Measurements from ENCODE around the gene C14orf93.
A peak's percentile ranks its signal among the peaks of the same experiment; 100 is the strongest.

Gene C14orf93

DNA sequence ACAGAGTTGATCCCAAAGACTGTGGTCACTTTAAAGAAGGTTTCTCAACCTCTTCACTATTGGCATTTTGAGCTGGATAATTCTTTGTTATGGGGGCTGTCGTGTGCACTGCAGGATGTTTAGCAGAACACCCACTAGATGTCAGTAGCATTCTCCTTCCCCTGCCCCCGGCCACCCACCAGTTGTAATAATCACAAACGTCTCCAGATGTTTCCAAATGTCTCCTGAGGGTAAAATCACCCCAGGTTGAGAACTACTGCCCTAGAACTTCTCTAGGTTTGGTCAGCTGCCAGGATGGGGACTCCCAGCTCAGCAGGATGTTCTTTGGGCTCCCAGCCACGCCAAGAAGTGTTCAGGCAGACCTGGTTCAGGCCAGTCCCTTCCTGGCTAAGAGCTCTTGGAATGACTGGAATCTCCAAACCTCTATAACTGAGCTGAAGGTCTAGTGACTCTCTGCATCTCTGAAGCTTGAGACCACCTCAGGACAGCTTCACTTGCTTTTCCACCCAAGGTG is 15.1 kb downstream of the C14orf93 start:
- no peak for DNase-seq (ENCODE audit: low read depth in 2 of 2)

DNA sequence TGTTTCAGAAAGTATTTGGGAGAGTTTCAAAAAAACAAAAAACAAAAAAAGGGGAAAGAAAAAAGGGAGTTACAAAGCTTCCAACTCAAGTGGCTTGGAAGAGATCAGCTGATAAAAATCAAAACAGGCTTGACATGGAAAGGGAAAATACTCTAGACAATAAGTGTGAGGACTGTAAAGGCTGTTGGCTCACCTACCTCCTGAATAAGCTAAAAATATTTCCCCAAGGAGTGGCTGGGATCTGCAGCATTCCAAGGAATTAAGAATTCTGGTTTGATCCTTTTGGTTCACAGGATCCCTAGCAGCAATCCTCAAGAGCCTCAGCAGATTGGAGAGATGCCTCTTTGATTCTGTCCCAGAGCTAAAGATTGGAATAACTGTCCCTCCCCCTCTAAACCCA is 16.4 kb downstream of the C14orf93 start:
- no peak for DNase-seq (ENCODE audit: low read depth in 2 of 2)

DNA sequence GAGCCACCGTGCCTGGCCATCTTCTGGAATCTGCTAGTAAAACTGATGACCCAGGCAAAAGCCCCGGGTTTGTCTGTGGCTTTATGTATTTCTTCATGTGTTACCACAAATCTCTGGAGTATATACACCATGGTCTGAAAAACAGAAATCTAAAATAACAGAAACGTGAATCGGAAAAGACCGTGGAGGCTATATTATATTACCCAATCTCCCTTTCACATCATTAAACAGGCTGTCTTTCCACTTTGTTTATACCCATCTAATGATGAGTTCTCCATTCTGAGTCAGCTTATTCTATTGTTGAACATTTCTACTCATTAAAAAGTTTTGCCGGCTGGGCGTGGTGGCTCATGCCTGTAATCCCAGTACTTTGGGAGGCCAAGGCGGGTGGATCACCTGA is 18.1 kb downstream of the C14orf93 start:
- DNase-seq (ENCODE audit: low read depth in 2 of 2) = no peak

DNA sequence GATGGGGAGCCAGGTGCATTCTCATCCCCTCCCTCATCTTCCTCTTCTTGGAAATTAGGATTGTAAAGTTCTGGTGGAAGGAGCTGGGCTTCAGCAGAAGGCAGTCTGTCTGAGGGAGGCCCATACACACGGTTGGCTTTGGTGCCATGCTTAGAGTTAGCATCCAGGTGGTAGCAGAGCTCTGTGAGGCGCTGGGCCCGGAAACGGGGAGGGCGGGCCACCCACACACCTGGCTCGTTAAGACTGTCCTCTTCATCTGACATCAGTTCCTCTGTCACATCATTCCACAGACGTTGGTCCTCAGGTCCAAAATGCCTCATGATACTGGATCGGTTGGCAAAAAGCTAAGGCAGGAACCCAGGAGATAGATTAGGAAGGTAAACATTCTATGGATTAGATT is 22.7 kb downstream of the C14orf93 start:
- DNase-seq (ENCODE audit: low read depth in 2 of 2) = no peak

DNA sequence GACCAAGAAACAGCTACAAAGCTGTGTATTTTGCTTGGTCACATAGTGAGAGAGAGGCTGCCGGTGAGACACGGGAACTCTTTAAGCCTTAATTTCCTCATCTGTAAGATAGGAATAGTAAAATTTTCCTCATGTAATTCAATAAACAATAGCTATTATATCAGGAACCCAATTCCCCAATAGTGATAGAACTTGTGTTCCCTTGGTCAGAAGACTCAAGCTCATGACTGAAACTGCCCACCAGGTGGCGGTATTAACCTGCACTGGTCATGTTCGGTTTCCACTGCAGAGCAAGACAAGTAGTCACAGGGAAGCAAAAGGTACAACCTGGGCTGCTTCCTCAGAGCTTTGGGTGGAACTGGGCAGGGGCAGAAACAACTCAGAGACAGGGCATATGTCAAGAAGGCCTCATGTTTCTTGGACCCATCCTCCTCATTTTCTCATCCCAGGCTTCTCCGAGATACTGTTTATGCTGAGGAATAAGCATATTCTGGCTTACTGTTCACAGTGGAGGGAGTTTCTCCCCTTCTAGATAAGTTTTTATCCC is 23.4 kb downstream of the C14orf93 start:
- DNase-seq (ENCODE audit: low read depth in 2 of 2) = peak; percentile 76 to 86

DNA sequence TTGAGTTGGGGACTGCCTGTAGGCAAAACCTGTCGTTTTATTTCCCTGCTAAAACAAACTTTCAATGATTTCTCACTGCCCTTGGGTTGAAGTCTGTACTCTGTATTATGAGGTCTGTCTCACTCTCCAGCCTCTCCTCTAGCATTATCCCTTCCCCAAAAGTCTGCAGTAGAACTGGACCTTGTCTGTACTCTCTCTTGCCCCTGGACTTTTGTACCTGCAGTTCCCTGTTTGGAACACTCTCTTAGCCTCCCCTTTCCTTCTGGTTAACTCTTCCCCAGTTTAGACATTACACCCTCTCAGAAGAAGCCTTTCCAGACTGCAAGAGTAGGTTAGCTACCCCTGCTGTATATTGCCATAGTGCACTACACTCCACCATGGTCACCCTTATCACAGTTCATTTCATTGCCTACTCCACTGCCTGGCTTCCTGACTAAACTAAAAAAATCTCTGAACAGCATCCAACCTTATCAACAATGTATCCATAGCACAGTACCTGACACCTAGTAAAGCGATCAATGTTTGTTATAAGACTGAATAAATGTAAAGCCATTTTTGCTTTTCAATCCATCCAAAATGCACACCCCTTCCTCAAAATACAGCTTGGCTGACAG is 23.9 kb downstream of the C14orf93 start:
- DNase-seq (ENCODE audit: low read depth in 2 of 2) = no peak

DNA sequence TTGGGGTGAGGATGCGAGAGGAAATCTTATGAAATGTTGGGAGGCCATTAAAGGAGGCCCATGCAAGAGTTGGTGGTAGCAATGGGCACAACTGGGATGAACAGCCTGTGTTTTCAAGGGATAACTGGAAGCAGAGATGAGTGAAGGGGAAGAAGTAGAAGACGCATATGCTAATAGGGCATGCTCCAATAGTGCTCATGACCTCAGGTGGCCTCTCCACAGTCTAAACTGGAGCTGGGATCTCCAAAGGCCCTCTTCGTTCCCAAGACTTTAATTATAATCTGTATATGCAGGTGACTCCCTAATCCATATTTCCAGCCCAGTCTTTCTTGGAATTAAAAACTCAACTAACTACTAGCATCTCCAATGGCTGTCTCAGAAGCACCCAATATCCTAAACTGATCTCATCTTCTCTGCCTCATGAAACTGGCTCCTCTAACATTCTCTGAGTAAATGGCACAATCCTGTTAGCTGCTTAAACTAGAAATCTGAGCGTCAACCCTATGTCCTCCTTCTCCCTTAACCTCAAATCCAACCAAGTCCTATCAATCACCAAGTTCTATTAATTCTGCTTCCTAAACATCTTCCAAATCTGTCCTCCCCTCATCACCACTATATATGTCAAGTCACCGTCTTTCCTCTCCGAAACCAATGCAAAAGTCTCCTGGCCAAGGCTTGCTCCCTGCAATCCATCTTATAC is 24.8 kb downstream of the C14orf93 start:
- DNase-seq (ENCODE audit: low read depth in 2 of 2) = no peak

DNA sequence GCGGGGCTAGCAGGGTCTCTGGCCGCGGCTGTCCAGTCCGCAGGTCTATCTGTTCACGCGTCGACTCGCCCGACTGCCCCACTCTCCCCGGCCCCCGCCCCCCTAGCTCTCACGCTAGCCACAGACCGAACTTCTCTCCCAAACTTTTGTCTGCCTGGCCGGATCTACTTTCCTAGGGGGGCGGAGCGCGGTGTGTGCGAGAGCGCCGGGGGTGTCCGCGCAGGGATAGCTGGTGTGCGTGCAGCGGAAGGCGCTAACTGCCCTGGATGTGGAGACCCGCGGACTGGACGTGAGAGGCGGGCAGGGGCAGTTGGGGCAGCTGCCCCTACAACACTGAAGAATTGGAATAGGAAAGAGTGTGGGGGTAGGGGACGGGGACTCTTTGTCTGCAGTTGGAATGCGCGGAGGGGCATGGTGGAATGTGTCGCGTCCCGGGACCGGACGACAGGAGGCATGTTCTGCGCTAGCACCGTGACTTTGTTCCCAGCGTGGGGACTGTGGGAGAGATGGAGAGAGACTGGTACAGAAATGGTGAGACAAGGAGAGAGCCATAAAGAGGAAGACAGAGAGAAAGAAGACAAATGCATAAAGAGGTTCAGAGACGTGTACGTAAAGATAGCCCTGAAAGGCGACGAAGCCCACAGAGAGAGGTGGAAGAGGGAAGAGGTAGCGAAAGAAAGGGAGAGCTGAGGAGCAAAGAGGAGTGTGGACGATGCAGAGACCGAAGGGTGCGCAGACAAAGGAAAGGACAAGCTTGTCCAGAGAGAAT is 27.3 kb downstream of the C14orf93 start, which contains the start of gene AJUBA:
Gene AJUBA (minus strand): TSS at position 75 of the 769 bp plus-strand sequence. CDS start 285 bp downstream, outside the sequence.
- DNase-seq (ENCODE audit: low read depth in 2 of 2) = peak; percentile 58 to 75

DNA sequence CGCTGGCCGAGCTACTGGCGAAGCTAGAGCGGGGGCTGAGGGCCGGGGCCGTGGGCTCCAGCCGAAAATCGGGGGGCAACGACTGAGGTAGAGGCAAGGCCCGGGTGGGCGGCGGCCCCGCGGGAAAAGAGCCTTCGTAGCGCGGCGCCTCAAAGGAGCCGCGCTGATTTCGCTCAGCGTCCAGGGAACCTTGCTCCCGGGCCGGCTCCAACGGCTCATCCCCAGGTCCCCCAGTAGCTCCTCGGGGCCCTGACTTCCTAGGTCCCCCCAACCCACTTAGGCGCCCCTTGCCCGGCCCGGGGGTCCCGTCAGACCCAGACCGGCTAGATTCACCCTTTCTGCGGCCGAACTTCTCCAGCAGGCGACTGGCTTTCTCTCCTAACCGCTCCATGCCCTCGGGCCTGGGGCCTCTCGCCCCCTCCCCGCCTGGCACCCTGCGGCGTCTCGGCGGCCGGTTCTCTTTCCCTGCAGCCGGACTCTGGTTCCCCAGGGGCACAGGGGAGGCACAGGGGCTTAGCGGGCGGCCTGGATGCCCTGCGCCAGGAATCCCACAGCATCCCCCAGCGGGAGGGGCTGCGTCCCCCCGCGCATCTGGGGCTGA is 28.0 kb downstream of the C14orf93 start:
- DNase-seq (ENCODE audit: low read depth in 2 of 2) = no peak

DNA sequence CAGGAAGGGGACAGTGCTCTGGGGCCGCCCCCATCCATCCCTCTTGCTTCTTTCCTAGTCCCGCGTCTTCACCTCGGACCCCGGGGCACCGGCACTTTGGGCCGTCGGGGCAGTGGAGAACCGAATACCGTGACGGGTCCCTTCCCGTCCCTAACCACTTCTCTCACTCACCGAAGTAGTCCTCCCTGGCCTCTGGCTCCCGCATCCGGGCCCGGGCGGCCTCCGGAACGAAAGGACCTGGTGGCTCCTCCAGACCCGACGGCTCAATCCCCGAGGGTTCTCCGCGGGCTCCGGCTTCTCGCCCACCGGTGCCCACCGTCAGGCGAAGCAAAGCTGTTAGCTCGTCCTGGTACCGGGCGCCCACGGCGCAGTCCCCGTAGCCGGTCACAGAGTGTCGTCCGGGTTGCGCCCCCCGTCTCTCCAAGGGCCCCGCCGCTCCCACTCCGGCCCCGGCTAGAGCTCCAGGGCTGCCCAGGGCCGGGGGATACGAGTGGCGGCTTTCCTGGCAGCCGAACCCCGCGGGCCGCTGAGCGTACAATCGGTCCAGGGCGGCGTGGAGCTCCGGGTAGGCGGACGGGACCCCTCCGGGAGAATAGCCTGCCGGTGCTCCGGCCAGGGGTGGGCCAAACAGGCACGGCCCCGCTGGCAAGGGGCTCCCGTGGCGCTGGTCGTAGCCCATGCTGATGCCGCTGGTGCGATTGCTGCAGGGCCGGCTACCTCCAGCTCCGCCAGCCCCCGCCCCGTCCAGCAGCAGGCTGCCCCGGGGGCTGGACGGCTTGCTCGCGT is 28.7 kb downstream of the C14orf93 start:
- DNase-seq (ENCODE audit: low read depth in 2 of 2) = no peak

DNA sequence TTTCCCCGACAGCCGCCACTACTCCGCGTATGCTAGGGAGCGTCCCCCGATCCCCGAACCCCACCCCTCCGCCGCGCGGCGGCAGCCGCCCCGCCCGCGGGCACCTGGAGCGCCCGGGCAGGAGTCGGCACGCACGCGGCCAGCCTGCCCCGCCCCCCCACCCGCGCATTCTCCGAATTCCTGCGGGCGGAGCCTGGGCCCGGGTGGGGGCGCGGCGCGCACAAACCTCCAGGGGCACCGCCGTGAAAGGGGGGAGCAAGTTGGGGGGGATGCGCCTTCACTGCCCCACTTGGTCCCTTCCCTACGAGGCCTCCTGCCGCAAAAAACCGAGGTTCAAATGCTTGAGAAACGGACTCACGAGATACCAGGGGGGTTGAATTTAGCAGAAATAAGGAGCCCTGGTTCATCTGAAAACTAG is 29.3 kb downstream of the C14orf93 start:
- peak in 1 of 2 donors; percentile 14 for DNase-seq (ENCODE audit: low read depth in 2 of 2)

DNA sequence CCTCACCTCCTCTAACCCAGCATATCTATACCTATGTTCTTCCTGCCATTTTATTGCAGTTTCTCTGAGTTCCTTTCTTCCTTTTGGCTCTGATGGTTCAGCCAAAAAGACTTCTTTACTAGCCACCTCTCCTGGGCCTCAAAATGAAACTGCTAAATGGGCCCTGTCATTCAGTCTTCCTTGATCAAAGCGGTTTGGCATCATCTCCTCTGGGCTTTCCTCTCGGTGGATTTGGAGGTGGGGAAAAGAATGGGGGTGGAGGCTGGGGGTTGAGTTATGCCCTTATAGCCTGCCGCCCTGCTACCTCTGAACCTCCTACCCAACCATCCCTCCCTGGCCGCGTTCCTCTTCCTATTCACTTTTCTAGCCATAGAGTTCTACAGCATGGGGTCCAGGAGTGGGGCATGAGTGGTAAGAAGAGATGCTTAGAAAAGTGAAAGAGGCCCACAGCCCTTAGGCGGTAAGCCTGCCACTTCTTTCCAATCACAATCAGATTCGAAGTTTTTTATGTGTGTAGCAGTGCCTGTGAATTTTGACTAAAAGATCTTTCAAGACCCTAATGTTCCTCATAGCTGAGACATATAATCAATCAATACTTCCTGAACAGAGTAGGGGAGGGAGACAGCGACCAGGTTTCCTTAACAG is 30.1 kb downstream of the C14orf93 start:
- no peak for DNase-seq (ENCODE audit: low read depth in 2 of 2)

DNA sequence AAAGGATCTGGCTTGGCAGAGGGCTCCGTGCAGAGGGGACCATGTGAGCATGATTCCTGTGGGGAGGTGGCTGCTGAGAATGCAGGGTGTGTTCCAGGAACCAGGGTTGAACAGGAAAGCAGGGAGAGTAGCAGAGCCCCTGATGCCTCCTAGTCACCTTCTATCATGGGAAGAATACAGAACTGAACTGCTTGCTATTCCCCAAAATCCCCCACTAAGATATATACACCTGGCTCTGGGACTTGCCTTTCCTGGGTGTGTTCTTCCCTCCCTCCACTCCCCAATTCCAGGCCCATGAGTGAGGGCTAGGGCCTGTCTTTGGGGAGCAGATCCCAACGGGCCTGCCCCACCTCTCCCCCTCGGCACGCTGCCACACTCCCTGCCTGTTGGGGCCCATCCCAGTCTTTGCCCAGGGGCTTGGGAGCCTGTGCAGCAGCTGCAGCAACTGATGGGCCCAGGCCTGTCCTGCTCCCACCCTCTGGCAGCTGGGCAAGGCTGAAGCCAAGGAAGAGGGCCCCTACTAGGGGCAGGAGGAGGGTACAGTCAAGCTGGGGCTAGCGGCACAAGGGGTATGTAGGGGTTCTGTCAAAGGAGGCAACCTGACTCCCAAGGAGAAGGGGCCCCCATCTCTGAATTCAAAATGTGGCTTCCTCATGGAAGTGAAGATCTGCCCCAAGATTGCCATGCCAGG is 30.8 kb downstream of the C14orf93 start:
- no peak for DNase-seq (ENCODE audit: low read depth in 2 of 2)

DNA sequence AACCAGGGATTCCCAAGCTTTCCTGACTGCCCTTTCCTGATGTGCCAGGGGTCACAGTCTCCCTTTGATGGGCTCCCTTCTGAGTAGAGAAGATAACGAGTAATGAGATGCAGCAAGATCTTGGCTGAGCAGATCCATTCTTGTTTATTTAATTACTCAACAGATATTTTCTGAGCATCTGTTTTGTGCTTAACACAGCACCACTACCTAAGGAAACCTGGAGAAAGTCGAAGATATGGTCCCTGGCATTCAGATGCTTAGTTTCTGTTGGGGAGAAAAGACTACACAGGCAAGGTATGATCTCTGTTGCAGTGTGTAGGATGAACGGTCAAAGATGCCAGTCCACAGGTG is 31.5 kb downstream of the C14orf93 start:
- no peak for DNase-seq (ENCODE audit: low read depth in 2 of 2)

DNA sequence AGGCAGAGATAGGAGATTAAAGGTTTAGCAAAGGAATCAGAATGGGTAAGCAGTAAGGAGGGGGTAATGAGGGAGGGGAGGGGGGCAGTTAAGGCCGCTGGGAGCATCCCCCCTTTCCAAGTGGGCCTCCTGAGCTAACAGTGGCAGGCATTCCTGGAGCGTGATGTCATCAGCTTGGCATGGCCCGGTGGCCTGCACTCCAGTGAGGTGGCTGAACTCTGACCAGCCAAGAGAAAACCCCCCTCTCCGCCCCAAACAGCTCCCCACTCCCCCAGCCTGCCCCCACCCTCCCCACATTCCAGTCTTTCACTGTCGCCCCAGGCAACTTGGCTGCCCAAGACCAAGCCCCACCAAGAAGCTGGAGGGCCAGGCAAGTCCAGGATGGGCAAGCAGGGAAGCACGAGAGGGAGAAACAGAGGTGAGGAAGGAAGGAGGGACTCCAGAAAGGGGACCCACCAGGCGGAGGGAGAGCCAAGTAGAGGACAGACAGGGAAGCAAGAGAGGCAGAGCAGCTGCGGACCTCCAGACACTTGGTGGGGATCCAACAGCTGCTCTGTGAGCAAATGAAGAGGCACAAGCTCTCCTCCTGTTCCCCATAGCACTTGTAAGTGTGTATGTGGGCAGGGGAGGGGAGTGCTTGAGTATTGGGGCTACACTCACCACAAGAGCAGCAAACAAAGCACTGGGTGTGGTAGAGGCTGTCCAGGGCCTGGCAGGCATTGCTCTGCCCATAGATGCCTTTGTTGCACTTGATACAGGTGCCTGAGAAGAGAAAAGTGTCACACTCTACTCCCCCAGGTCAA is 32.1 kb downstream of the C14orf93 start:
- DNase-seq (ENCODE audit: low read depth in 2 of 2) = no peak

DNA sequence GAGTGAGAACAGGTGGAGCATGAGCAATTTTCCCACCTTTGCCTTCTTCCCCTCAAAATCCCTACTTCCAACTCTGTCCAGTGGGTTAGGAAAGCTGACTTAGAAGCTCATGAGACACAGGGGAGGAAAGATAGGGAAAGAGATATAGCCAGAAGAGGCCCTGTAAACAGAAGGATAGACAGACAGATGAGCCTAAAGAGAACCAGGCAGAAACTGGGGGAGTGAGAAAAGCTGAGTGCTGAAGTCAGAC is 32.6 kb downstream of the C14orf93 start:
- no peak for DNase-seq (ENCODE audit: low read depth in 2 of 2)

DNA sequence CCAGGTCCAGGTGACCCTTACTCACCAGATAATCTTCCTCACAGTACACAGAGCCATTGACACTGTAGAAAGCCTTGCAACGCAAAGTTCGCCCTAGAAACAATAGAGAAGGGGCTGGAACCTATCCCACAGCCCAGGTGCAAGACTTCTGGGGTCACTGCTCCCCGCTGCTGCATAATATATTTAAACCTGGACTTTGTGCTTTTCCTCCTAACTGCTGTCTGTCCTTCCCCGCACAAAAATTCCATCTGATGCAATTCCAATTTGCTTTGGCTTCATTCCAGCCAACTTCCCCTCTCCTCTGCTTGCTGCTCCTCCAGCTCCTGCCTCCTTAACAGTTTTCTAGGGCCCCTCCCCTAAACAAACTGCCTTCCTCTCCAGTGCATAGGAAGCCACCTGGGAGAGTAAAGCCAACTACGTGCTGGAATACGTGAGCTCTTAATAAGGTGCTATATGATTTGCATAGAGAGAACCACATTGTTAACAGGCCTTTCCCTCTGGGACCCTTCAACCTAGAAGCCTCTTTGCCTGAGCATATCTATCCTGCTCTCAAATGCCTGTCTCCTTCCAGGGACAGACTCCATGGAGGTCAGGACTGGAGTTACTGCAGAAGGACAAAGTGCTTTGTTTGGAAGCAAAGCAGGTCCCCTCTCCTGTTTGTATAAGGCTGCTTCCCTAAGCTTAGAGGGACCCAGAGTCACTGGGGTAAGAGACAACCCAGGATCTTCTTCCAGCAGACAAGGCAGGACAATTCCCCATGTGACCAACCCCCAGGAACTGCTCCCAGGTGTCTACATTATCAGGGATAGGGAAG is 33.1 kb downstream of the C14orf93 start:
- DNase-seq (ENCODE audit: low read depth in 2 of 2) = no peak

DNA sequence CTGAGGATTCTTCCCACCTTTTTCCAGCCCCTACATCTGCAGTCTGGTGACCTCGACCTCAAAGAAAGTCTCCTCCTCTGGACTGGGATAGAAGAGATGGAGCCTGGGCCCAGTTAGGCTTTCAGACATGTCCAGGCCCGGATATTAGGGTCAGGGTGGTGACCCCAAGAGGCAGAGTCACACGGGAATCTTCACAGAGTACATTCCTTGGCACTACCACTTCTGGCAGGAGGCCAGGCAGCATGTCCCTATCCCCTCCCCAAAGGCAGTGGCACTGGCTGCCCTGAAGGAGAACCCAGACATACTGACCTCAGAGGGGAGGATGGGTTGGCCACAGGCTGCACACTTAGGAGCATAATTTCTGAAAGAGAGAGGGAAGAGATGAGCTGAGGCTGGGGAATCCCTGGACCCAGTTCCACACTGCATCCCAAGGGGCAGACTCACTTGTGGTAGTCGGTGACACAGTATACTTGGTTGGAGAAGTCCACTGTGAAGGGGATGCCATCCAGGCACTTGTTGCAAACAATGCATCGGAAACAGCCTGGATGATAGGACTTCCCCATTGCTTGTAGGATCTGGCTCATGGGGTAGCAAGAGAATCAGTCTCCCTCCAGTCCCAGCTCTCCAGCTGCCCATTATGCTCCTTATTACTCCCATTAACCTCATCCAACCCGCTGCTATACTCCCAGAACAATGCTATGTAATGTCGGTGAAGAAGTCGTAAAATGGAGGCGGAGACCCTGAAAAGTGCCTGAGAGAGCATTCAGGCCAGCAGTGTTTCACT is 35.2 kb downstream of the C14orf93 start:
- DNase-seq (ENCODE audit: low read depth in 2 of 2) = no peak

Data from stimulated activated CD4-positive, alpha-beta T cell treated with anti-CD3 and anti-CD28 coated beads, Interleukin-15, amount 100 ng/mL, for 48 hours (primary cell).